H1 (cell line): ENCODE results near the gene SHROOM3. TPM values are rescaled to one million over a fixed set of nuclear protein-coding genes. Genes with fewer than 3 reads are reported as not detected.

Experiments
- BCL11A ChIP-seq, 2 experiments: IDR thresholded peaks; one replicate each; pipeline ENCODE4 v1.6.1; 2011; ENCODE audit warnings: low read depth in 2 of 2, low read length in 2 of 2, mild to moderate bottlenecking in 2 of 2
- CBX5 ChIP-seq: fragments of 300-800, 300-1000 bp; sonication (generic); IDR thresholded peaks from 2 replicates; pipeline ENCODE4 v1.7.1; 2016; ENCODE audit warnings: antibody characterized with exemption, low read length, low read depth
- polyA plus RNA-seq, 7 experiments: library from polyadenylated mRNA; depleted of rRNA in 3 of 7; stranded (reverse) in 5 of 7; unstranded in 2 of 7; fragments of >200 nt in 5 of 7; fragments of 200-250 nt in 2 of 7; gene quantifications; 1 replicate in 5 of 7; 2 replicates in 1 of 7; 4 replicates in 1 of 7; pipeline versions ENCODE4 v1.2.1 to v1.2.3, GENCODE V29; 2011 to 2013; ENCODE audit warnings: missing spikeins in 2 of 7, mixed read lengths in 2 of 7
- total RNA-seq: library from RNA; stranded (reverse); fragmentation: NEBNext Ultra II Directional; extraction: Animal tissue kit (Norgen Biotek cat#: 25700); gene quantifications from 2 replicates; pipeline ENCODE4 v1.2.1, GENCODE V29; 2021
- TF ChIP-seq, protein P1 (sequence below): fragments of 300-600 bp; sonication (generic); IDR thresholded peaks from 2 replicates; pipeline ENCODE4 v1.7.1; 2012; ENCODE audit warnings: low read length, moderate library complexity, mild to moderate bottlenecking, inconsistent platforms; ENCODE audit not compliant: insufficient replicate concordance
- TF ChIP-seq, protein P2 (sequence below): IDR thresholded peaks from 2 replicates; pipeline ENCODE4 v1.6.1; 2012; ENCODE audit warnings: low read length, inconsistent platforms

The SHROOM3 gene
- total and polyA plus RNA-seq, 2 of the 8 experiments (the other 6 are each of a cell fraction or from before 2014, with no cell fraction given) = 15.8 to 34.0 TPM

DNA sequence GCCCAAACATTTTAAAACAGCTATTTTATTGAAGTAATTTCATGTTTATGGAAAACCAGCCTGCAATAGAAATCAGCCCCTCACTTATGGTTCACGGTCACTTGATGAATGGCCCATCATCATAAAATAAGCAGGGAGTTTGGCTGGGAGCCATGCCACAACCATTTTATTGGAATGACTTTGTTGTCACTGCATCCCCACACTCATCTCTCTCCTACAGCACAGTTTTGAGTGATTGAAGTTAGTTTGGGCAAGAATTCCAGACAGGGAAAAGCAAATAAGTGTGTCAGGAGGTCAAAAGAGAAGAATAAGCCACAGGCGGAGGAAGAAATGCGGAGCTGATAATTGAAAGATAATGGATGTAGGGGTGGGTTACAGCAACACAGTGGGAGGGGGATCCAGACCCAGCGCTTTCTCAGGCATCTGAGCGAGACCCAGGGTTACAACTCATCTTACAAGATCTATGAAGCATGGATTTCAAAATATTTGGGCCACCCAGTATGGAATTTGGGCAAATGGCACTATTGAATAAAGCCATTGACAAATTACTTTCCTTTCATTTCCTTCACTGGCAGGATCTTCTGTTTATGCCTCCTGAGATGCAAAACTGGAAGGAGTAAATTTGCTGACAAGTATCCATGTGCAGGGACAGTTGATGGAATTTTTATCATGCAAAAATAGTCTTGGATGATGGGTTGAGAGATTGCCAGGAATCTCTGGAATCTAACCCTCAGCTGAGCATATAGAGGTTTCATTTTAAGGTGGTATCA, 100.8 kb downstream of the SHROOM3 start (continued):
- TF ChIP-seq, protein P1, sequence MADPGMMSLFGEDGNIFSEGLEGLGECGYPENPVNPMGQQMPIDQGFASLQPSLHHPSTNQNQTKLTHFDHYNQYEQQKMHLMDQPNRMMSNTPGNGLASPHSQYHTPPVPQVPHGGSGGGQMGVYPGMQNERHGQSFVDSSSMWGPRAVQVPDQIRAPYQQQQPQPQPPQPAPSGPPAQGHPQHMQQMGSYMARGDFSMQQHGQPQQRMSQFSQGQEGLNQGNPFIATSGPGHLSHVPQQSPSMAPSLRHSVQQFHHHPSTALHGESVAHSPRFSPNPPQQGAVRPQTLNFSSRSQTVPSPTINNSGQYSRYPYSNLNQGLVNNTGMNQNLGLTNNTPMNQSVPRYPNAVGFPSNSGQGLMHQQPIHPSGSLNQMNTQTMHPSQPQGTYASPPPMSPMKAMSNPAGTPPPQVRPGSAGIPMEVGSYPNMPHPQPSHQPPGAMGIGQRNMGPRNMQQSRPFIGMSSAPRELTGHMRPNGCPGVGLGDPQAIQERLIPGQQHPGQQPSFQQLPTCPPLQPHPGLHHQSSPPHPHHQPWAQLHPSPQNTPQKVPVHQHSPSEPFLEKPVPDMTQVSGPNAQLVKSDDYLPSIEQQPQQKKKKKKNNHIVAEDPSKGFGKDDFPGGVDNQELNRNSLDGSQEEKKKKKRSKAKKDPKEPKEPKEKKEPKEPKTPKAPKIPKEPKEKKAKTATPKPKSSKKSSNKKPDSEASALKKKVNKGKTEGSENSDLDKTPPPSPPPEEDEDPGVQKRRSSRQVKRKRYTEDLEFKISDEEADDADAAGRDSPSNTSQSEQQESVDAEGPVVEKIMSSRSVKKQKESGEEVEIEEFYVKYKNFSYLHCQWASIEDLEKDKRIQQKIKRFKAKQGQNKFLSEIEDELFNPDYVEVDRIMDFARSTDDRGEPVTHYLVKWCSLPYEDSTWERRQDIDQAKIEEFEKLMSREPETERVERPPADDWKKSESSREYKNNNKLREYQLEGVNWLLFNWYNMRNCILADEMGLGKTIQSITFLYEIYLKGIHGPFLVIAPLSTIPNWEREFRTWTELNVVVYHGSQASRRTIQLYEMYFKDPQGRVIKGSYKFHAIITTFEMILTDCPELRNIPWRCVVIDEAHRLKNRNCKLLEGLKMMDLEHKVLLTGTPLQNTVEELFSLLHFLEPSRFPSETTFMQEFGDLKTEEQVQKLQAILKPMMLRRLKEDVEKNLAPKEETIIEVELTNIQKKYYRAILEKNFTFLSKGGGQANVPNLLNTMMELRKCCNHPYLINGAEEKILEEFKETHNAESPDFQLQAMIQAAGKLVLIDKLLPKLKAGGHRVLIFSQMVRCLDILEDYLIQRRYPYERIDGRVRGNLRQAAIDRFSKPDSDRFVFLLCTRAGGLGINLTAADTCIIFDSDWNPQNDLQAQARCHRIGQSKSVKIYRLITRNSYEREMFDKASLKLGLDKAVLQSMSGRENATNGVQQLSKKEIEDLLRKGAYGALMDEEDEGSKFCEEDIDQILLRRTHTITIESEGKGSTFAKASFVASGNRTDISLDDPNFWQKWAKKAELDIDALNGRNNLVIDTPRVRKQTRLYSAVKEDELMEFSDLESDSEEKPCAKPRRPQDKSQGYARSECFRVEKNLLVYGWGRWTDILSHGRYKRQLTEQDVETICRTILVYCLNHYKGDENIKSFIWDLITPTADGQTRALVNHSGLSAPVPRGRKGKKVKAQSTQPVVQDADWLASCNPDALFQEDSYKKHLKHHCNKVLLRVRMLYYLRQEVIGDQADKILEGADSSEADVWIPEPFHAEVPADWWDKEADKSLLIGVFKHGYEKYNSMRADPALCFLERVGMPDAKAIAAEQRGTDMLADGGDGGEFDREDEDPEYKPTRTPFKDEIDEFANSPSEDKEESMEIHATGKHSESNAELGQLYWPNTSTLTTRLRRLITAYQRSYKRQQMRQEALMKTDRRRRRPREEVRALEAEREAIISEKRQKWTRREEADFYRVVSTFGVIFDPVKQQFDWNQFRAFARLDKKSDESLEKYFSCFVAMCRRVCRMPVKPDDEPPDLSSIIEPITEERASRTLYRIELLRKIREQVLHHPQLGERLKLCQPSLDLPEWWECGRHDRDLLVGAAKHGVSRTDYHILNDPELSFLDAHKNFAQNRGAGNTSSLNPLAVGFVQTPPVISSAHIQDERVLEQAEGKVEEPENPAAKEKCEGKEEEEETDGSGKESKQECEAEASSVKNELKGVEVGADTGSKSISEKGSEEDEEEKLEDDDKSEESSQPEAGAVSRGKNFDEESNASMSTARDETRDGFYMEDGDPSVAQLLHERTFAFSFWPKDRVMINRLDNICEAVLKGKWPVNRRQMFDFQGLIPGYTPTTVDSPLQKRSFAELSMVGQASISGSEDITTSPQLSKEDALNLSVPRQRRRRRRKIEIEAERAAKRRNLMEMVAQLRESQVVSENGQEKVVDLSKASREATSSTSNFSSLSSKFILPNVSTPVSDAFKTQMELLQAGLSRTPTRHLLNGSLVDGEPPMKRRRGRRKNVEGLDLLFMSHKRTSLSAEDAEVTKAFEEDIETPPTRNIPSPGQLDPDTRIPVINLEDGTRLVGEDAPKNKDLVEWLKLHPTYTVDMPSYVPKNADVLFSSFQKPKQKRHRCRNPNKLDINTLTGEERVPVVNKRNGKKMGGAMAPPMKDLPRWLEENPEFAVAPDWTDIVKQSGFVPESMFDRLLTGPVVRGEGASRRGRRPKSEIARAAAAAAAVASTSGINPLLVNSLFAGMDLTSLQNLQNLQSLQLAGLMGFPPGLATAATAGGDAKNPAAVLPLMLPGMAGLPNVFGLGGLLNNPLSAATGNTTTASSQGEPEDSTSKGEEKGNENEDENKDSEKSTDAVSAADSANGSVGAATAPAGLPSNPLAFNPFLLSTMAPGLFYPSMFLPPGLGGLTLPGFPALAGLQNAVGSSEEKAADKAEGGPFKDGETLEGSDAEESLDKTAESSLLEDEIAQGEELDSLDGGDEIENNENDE = no peak
- TF ChIP-seq, protein P2, sequence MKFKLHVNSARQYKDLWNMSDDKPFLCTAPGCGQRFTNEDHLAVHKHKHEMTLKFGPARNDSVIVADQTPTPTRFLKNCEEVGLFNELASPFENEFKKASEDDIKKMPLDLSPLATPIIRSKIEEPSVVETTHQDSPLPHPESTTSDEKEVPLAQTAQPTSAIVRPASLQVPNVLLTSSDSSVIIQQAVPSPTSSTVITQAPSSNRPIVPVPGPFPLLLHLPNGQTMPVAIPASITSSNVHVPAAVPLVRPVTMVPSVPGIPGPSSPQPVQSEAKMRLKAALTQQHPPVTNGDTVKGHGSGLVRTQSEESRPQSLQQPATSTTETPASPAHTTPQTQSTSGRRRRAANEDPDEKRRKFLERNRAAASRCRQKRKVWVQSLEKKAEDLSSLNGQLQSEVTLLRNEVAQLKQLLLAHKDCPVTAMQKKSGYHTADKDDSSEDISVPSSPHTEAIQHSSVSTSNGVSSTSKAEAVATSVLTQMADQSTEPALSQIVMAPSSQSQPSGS = no peak
- TF ChIP-seq CBX5 (no peak), BCL11A (IDR thresholded peaks at IDR 0.05; ENCODE audit: low read depth in 2 of 2, low read length in 2 of 2) (no peak)
